Activated CD4-positive, alpha-beta T cell treated with anti-CD3 and anti-CD28 coated beads for 36 hours (primary cell): ENCODE measurements around the gene CCDC54. TPM values are rescaled to one million over a fixed set of nuclear protein-coding genes. Genes with fewer than 3 reads are reported as not detected.

Experiments
- ATAC-seq: fragments of 200-7000 bp; cut with Tn5 transposase; one replicate; pipeline ENCODE4 v1.10.0; 2021; ENCODE audit warnings: mild to moderate bottlenecking, moderate library complexity
- CTCF ChIA-PET: fragments of 350-600 bp; sonication (Branson Sonifier 250); formaldehyde crosslinking; loops from one replicate; lab custom pipeline; 2021; ENCODE audit warnings: antibody characterized with exemption; lab: Charles Lee
- POLR2A ChIA-PET: fragments of 350-600 bp; sonication (Branson Sonifier 250); formaldehyde crosslinking; loops from one replicate; lab custom pipeline; 2021; ENCODE audit warnings: antibody characterized with exemption, inconsistent platforms; lab: Charles Lee
- DNase-seq: peaks from one replicate; pipeline ENCODE4 v3.0.0-alpha.2; 2020
- H3K27ac Mint-ChIP-seq: one replicate; pipeline ENCODE4 v1.8.0; 2021; ENCODE audit warnings: mixed read lengths
- H3K27me3 Mint-ChIP-seq: one replicate; pipeline ENCODE4 v1.8.0; 2021; ENCODE audit warnings: mixed read lengths
- H3K36me3 Mint-ChIP-seq: one replicate; pipeline ENCODE4 v1.8.0; 2021; ENCODE audit warnings: low read depth, mixed read lengths
- H3K4me1 Mint-ChIP-seq: one replicate; pipeline ENCODE4 v1.8.0; 2021; ENCODE audit warnings: mixed read lengths
- H3K4me3 Mint-ChIP-seq: one replicate; pipeline ENCODE4 v1.8.0; 2021; ENCODE audit warnings: mild to moderate bottlenecking, moderate library complexity, mixed read lengths
- H3K9me3 Mint-ChIP-seq: one replicate; pipeline ENCODE4 v1.8.0; 2021; ENCODE audit warnings: low read depth, mixed read lengths
- intact Hi-C, 2 experiments: fragments of 100-400 bp; cut with DNase I in 1 of 2; cut with micrococcal nuclease in 1 of 2; formaldehyde crosslinking; loops; one replicate each; pipeline versions ENCODE4 v1.14.2 to v1.15.1; 2022 to 2024; cut with DNase I, micrococcal nuclease
- total RNA-seq, 2 experiments: library from RNA; stranded (reverse); gene quantifications; one replicate each; pipeline ENCODE4 v1.2.3, GENCODE V29; 2021

CCDC54 gene
- total RNA-seq, 2 experiments from 2014 or later = not detected

GRCh38 chr3:107394502-107394901, 17.3 kb downstream of the CCDC54 start:
- Mint-ChIP-seq H3K9me3 (no peaks in the 10 kb centered on the region), H3K4me3 (no peak overlapping the region), H3K36me3 (no peaks in the 10 kb centered on the region), H3K27me3 (peaks cover 8% of the 10 kb centered on the region), H3K4me1 (no peaks in the 10 kb centered on the region), H3K27ac (no peak overlapping the region)
- CTCF ChIA-PET = no interaction called here
- POLR2A ChIA-PET = no interaction called here
- intact Hi-C loops = no loop called here
- no peak for DNase-seq
- no peak for ATAC-seq

DNA sequence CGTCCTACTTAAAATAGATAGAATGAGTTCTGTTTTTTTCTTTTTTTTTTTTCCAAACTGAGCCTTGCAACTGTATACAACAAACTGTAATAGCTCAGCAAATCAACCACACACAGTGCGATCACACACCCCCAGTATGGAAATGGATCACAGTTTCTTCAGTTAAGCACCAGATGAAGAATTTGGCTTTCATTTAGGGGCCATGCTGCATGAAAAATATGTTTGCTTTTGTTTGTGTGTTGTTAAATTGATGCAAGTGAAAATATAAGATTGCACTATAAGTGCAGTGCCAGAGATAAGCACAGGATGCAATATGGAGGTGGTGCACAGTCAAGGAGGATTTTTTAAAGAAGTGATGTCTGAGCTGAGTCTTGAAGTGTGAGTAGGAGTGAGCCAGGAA, 17.8 kb downstream of the CCDC54 start:
- intact Hi-C loops = no loop called here
- ChIA-PET CTCF (interaction anchor here (0.9 to 1.2 kb wide), 2 partner anchors 9 to 15 kb away, joined by 3 to 6 read pairs; no protein-coding TSS in a partner anchor), POLR2A (no interaction called here)
- no peak overlapping the region for H3K27ac Mint-ChIP-seq
- H3K4me3 Mint-ChIP-seq = no peak overlapping the region
- peaks cover 8% of the 10 kb centered on the region for H3K27me3 Mint-ChIP-seq
- H3K9me3 Mint-ChIP-seq = no peaks in the 10 kb centered on the region
- DNase-seq (no peak), ATAC-seq (no peak)
- H3K4me1 Mint-ChIP-seq = no peaks in the 10 kb centered on the region
- H3K36me3 Mint-ChIP-seq = no peaks in the 10 kb centered on the region

DNA sequence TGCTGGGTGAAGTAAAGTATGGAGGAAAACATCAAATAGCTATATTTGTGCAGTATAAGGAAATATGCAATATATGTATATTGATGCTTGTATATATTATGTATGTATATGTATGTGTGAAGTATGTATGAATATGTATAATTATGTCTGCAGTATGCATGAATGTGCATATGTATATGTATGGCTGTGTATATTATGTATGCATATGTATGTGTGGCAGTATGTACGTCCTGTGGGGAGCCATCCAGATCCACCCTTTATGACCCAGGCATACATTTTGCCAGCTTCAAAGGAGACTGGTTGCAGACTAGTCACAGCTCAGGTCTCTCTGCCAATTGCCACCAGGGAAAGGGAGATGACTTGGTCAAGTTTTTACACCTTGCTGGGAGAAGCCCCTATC, 24.1 kb downstream of the CCDC54 start:
- Mint-ChIP-seq H3K9me3 (no peaks in the 10 kb centered on the region), H3K27ac (no peak overlapping the region), H3K4me3 (no peak overlapping the region), H3K27me3 (peaks cover 4% of the 10 kb centered on the region), H3K36me3 (no peaks in the 10 kb centered on the region), H3K4me1 (no peaks in the 10 kb centered on the region)
- intact Hi-C loops = no loop called here
- ChIA-PET CTCF (interaction anchor here (0.7 to 1.3 kb wide), 3 partner anchors 9 to 166 kb away, joined by 3 to 5 read pairs (median 3); no protein-coding TSS in a partner anchor), POLR2A (no interaction called here)
- ATAC-seq = no peak
- DNase-seq = no peak

- Mint-ChIP-seq H3K27me3 (peaks cover 3% of the 10 kb centered on the region), H3K4me1 (no peaks in the 10 kb centered on the region), H3K36me3 (no peaks in the 10 kb centered on the region), H3K4me3 (no peak overlapping the region), H3K9me3 (no peaks in the 10 kb centered on the region), H3K27ac (no peak overlapping the region)
- ATAC-seq (no peak), DNase-seq (no peak)
- CTCF ChIA-PET = interaction anchor here (0.7 to 0.8 kb wide), 3 partner anchors 9 to 166 kb away, joined by 3 read pairs; no protein-coding TSS in a partner anchor
- POLR2A ChIA-PET = no interaction called here
- intact Hi-C loops = no loop called here
These were observed 25.0 kb downstream of the CCDC54 start for GRCh38 chr3:107402214-107402613.

DNA sequence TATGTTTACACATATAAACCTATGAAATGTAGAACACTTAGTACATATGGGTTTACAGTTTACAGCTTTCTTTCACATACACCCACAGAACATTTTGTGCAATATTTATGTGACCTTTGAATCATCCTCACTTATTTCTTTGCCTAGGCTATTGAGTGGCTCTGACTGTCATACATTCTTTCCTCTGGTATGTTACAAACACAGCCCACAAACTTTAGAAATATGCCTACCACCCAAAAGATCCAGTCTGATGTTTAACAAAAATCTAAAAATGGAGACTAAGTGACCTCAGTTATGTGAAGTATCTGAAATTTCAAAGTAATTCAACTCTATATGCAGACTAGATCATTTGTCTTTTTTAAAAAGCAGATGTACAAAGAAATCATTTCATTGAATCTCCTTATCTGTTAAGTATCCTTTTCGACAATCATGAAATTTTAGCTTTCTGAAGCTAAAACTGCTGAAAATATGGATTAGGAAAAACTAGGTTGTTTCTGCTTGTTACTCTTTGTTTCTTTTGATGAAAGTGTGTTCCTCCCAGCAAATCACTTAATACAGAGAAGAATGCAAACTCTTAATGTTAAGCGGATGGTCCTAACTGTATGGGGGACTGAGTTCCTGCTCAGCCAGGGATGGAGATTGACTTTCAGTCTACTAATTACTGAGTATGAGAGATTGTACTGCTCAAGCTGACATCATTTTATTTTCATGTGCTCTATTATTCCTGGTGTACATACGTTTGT, 27.7 kb downstream of the CCDC54 start:
- POLR2A ChIA-PET = no interaction called here

GRCh38 chr3:107407355-107407754, 30.1 kb downstream of the CCDC54 start:
- ATAC-seq (no peak), DNase-seq (no peak)
- Mint-ChIP-seq H3K27ac (no peak overlapping the region), H3K4me1 (no peaks in the 10 kb centered on the region), H3K36me3 (peaks cover 3% of the 10 kb centered on the region), H3K9me3 (peaks cover 12% of the 10 kb centered on the region), H3K27me3 (no peaks in the 10 kb centered on the region), H3K4me3 (no peak overlapping the region)
- ChIA-PET POLR2A (no interaction called here), CTCF (no interaction called here)
- intact Hi-C loops = no loop called here

More for the DNA sequence above, 27.7 kb downstream of the CCDC54 start:
- no peaks in the 10 kb centered on the region for H3K27me3 Mint-ChIP-seq
- H3K27ac Mint-ChIP-seq = no peak overlapping the region
- CTCF ChIA-PET = interaction anchor here (0.6 to 1.2 kb wide), 2 partner anchors 30 to 129 kb away, joined by 3 to 4 read pairs; no protein-coding TSS in a partner anchor
- ATAC-seq (no peak), DNase-seq (no peak)
- peaks cover 10% of the 10 kb centered on the region for H3K9me3 Mint-ChIP-seq
- H3K4me3 Mint-ChIP-seq = no peak overlapping the region
- H3K4me1 Mint-ChIP-seq = no peaks in the 10 kb centered on the region
- peaks cover 3% of the 10 kb centered on the region for H3K36me3 Mint-ChIP-seq
- intact Hi-C loops = no loop called here

DNA sequence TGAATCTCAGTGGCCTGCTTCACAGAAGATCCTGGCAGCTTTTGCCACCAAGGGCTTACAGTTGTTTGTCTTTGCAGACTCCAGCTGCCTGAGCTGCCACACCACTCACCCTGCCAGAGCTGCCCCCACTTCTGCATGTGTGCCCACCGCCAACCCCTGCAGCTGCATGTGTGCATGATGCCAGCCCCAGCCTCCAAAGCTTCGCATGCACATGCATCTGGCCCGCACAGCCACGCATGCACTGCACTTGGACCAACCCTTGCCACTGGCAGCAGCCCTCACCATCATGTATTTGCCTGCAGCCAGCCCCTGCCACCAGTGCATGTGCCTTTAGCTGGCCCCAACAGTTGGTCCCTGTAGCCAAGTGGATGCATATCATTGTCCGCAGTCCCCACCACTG, 31.3 kb downstream of the CCDC54 start:
- DNase-seq = no peak
- Mint-ChIP-seq H3K27me3 (no peaks in the 10 kb centered on the region), H3K36me3 (peaks cover 3% of the 10 kb centered on the region), H3K27ac (no peak overlapping the region), H3K4me1 (no peaks in the 10 kb centered on the region), H3K4me3 (no peak overlapping the region), H3K9me3 (peaks cover 12% of the 10 kb centered on the region)
- intact Hi-C loops = no loop called here
- POLR2A ChIA-PET = no interaction called here
- CTCF ChIA-PET = interaction anchor here (0.6 to 2.9 kb wide), 4 partner anchors 12 to 607 kb away, joined by 4 to 19 read pairs (median 6); no protein-coding TSS in a partner anchor
- ATAC-seq = no peak

GRCh38 chr3:107409365-107409764, 32.1 kb downstream of the CCDC54 start:
- peaks cover 12% of the 10 kb centered on the region for H3K9me3 Mint-ChIP-seq
- POLR2A ChIA-PET = no interaction called here
- H3K27ac Mint-ChIP-seq = no peak overlapping the region
- intact Hi-C loops = no loop called here
- DNase-seq (no peak), ATAC-seq (no peak)
- peaks cover 3% of the 10 kb centered on the region for H3K36me3 Mint-ChIP-seq
- no peak overlapping the region for H3K4me3 Mint-ChIP-seq
- CTCF ChIA-PET = interaction anchor here (1.5 to 2.9 kb wide), 3 partner anchors 11 to 173 kb away, joined by 4 to 19 read pairs (median 6); no protein-coding TSS in a partner anchor
- no peaks in the 10 kb centered on the region for H3K27me3 Mint-ChIP-seq
- H3K4me1 Mint-ChIP-seq = peaks cover 6% of the 10 kb centered on the region

DNA sequence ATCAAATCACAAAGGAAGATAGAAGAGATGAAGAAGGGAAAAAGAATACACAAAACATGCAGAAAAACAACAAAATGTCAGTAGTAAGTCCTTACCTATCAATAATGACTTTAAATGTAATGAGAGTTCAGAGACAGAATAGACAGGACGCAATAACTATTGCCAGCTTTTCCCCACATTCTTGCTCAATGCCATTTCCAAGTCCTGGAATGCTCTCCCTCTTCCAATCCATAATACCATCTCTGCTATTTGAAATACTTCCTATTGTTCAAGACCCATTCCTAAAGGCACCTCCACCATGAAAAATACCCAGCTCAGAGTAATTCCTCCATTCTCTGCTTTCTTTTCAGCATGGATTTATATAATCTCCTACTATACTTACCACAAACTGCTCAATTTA, 33.4 kb downstream of the CCDC54 start:
- Mint-ChIP-seq H3K4me3 (no peak overlapping the region), H3K36me3 (peaks cover 3% of the 10 kb centered on the region), H3K9me3 (peaks cover 12% of the 10 kb centered on the region), H3K27ac (no peak overlapping the region), H3K27me3 (no peaks in the 10 kb centered on the region), H3K4me1 (peaks cover 12% of the 10 kb centered on the region)
- intact Hi-C loops = no loop called here
- ATAC-seq (no peak), DNase-seq (no peak)
- POLR2A ChIA-PET = no interaction called here
- CTCF ChIA-PET = interaction anchor here (0.6 to 2.9 kb wide), 7 partner anchors 9 to 458 kb away, joined by 3 to 19 read pairs (median 3); no protein-coding TSS in a partner anchor

GRCh38 chr3:107411056-107411455, 33.8 kb downstream of the CCDC54 start:
- intact Hi-C loops = no loop called here
- no peak for ATAC-seq

GRCh38 chr3:107411779-107412178, 34.5 kb downstream of the CCDC54 start:
- Mint-ChIP-seq H3K4me1 (peaks cover 12% of the 10 kb centered on the region), H3K27ac (no peak overlapping the region), H3K27me3 (peaks cover 2% of the 10 kb centered on the region), H3K4me3 (no peak overlapping the region), H3K36me3 (peaks cover 3% of the 10 kb centered on the region), H3K9me3 (peaks cover 12% of the 10 kb centered on the region)
- intact Hi-C loops = no loop called here
- ChIA-PET CTCF (interaction anchor here (0.6 to 2.2 kb wide), 2 partner anchors 10 kb away, joined by 3 to 7 read pairs; no protein-coding TSS in a partner anchor), POLR2A (no interaction called here)
- DNase-seq = no peak
- no peak for ATAC-seq

More at GRCh38 chr3:107411056-107411455, 33.8 kb downstream of the CCDC54 start:
- ChIA-PET CTCF (interaction anchor here (0.6 to 2.9 kb wide), 4 partner anchors 9 to 26 kb away, joined by 3 to 19 read pairs (median 3); no protein-coding TSS in a partner anchor), POLR2A (no interaction called here)
- peaks cover 3% of the 10 kb centered on the region for H3K36me3 Mint-ChIP-seq
- DNase-seq = no peak
- H3K27ac Mint-ChIP-seq = no peak overlapping the region
- H3K4me1 Mint-ChIP-seq = peaks cover 12% of the 10 kb centered on the region
- H3K4me3 Mint-ChIP-seq = no peak overlapping the region
- H3K27me3 Mint-ChIP-seq = peaks cover under 1% of the 10 kb centered on the region
- peaks cover 12% of the 10 kb centered on the region for H3K9me3 Mint-ChIP-seq
